Measurements from ENCODE around the gene IGSF9. TPM values are rescaled to one million over a fixed set of nuclear protein-coding genes. Genes with fewer than 3 reads are reported as not detected.

Gene IGSF9
- total RNA-seq, 1 experiment from 2014 or later = 23.4 TPM

GRCh38 chr1:159949981-159950381, 4.6 kb upstream of the IGSF9 start:
- TF ChIP-seq, protein P1, sequence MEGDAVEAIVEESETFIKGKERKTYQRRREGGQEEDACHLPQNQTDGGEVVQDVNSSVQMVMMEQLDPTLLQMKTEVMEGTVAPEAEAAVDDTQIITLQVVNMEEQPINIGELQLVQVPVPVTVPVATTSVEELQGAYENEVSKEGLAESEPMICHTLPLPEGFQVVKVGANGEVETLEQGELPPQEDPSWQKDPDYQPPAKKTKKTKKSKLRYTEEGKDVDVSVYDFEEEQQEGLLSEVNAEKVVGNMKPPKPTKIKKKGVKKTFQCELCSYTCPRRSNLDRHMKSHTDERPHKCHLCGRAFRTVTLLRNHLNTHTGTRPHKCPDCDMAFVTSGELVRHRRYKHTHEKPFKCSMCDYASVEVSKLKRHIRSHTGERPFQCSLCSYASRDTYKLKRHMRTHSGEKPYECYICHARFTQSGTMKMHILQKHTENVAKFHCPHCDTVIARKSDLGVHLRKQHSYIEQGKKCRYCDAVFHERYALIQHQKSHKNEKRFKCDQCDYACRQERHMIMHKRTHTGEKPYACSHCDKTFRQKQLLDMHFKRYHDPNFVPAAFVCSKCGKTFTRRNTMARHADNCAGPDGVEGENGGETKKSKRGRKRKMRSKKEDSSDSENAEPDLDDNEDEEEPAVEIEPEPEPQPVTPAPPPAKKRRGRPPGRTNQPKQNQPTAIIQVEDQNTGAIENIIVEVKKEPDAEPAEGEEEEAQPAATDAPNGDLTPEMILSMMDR (conservative IDR thresholded peaks at IDR 0.05) = no peak
- TF ChIP-seq EZH2 (IDR thresholded peaks at IDR 0.05; ENCODE audit: low read depth) = no peak
- Histone ChIP-seq H3K27me3 (ENCODE audit: insufficient read depth, low read depth) (no peaks in the 10 kb centered on the region), H3K27ac (no peak overlapping the region), H3K79me2 (ENCODE audit: low read depth) (peaks cover 3% of the 10 kb centered on the region; the same call in 1 of the 2 replicates), H3K9me3 (ENCODE audit: insufficient read depth, low read depth) (no peaks in the 10 kb centered on the region), H2AFZ (no peak overlapping the region), H3K4me1 (replicated peaks; ENCODE audit: insufficient read depth) (peaks cover 29% of the 10 kb centered on the region), H3K4me3 (no peak overlapping the region), H3K9me2 (ENCODE audit: insufficient read depth) (no peaks in the 10 kb centered on the region), H3K4me2 (no peak overlapping the region), H3K36me3 (ENCODE audit: low read depth) (no peaks in the 10 kb centered on the region), H3F3A (ENCODE audit: insufficient read depth, low read depth) (no peaks in the 10 kb centered on the region; the same call in none of the 2 replicates), H4K20me1 (ENCODE audit: insufficient read depth) (no peaks in the 10 kb centered on the region)
- no peak for DNase-seq
- intact Hi-C loops (cut with micrococcal nuclease; ENCODE audit: unreplicated experiment) = loop anchor here (5.0 kb wide), 1 partner anchor 168 kb away; the partner anchor contains the start of gene DUSP23
- CTCF ChIA-PET = no interaction called here
- POLR2A ChIA-PET (ENCODE audit: unreplicated experiment) = no interaction called here
- BruUV-seq (replicated peaks) = no TSS peak

DNA sequence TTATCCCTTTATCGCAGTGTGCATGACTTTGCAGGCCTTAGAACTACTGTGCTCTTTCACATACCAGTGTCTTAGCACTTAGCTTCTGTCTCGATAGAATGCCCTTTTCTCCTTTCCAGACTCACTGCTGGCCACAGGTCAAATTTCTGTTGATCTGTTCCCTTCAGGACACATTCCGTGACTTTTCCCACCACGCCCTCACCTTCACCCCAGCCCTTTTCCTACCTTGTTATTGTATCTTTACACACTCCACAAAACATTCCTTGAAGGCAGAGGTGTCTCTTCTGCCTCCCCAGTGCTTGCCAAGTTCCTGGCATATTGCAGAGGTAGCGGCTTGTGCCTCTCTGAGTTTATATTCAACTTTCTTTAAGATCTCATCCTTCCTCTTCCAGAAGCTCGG, 3.7 kb upstream of the IGSF9 start:
- DNase-seq = no peak
- Histone ChIP-seq H3K27ac (no peak overlapping the region), H3K4me2 (no peak overlapping the region), H3K9me2 (ENCODE audit: insufficient read depth) (no peaks in the 10 kb centered on the region), H3K4me1 (replicated peaks; ENCODE audit: insufficient read depth) (peaks cover 37% of the 10 kb centered on the region), H4K20me1 (ENCODE audit: insufficient read depth) (no peaks in the 10 kb centered on the region), H3F3A (ENCODE audit: insufficient read depth, low read depth) (no peaks in the 10 kb centered on the region; the same call in none of the 2 replicates), H3K36me3 (ENCODE audit: low read depth) (no peaks in the 10 kb centered on the region), H2AFZ (no peak overlapping the region), H3K79me2 (ENCODE audit: low read depth) (peaks cover 10% of the 10 kb centered on the region; the same call in 1 of the 2 replicates), H3K4me3 (no peak overlapping the region), H3K9me3 (ENCODE audit: insufficient read depth, low read depth) (no peaks in the 10 kb centered on the region), H3K27me3 (ENCODE audit: insufficient read depth, low read depth) (no peaks in the 10 kb centered on the region)
- POLR2A ChIA-PET (ENCODE audit: unreplicated experiment) = no interaction called here
- CTCF ChIA-PET = no interaction called here
- BruUV-seq (replicated peaks) = no TSS peak
- TF ChIP-seq, protein P1 (conservative IDR thresholded peaks at IDR 0.05) = no peak
- TF ChIP-seq EZH2 (IDR thresholded peaks at IDR 0.05; ENCODE audit: low read depth) = no peak
- intact Hi-C loops (cut with micrococcal nuclease; ENCODE audit: unreplicated experiment) = loop anchor here (5.0 kb wide), 1 partner anchor 167 kb away; the partner anchor contains the start of gene DUSP23

DNA sequence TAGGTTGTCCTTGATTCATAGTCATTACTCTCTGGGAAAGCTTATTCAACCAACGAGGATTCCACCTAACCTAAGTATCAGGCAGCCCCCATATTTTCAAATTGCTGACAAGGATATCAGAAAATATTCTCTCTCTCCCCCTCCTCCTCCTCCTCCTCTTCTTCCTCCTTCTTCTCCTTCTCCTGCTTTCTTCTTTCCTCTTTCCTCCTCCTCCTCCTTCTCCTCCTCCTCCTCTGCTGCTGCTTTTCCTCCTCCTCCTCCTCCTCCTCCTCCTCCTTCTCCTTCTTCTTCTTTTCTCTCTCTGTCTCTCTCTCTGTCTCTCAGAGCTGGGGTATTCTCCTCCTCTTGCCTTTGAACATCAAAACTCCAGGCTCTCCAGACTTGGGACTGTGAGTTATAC, 2.5 kb upstream of the IGSF9 start:
- ChIA-PET POLR2A (ENCODE audit: unreplicated experiment) (no interaction called here), CTCF (no interaction called here)
- no peaks in the 10 kb centered on the region for H3K9me2 ChIP-seq (ENCODE audit: insufficient read depth)
- no peak for TF ChIP-seq EZH2 (IDR thresholded peaks at IDR 0.05; ENCODE audit: low read depth)
- TF ChIP-seq, protein P1 (conservative IDR thresholded peaks at IDR 0.05) = no peak
- no peak overlapping the region for H3K27ac ChIP-seq
- no peak overlapping the region for H3K4me2 ChIP-seq
- intact Hi-C loops (cut with micrococcal nuclease; ENCODE audit: unreplicated experiment) = loop anchor here (5.0 kb wide), 1 partner anchor 166 kb away; the partner anchor contains the start of gene DUSP23
- peaks cover 40% of the 10 kb centered on the region for H3K4me1 ChIP-seq (replicated peaks; ENCODE audit: insufficient read depth)
- no peak overlapping the region for H3K4me3 ChIP-seq
- H3K27me3 ChIP-seq (ENCODE audit: insufficient read depth, low read depth) = no peaks in the 10 kb centered on the region
- H3K9me3 ChIP-seq (ENCODE audit: insufficient read depth, low read depth) = no peaks in the 10 kb centered on the region
- no peak overlapping the region for H2AFZ ChIP-seq
- DNase-seq = no peak
- no TSS peak for BruUV-seq (replicated peaks)
- peaks cover 18% of the 10 kb centered on the region; the same call in 1 of the 2 replicates for H3K79me2 ChIP-seq (ENCODE audit: low read depth)
- no peaks in the 10 kb centered on the region for H3K36me3 ChIP-seq (ENCODE audit: low read depth)
- no peaks in the 10 kb centered on the region for H4K20me1 ChIP-seq (ENCODE audit: insufficient read depth)
- no peaks in the 10 kb centered on the region; the same call in none of the 2 replicates for H3F3A ChIP-seq (ENCODE audit: insufficient read depth, low read depth)

All from PC-9 (cell line).